ENCODE results near the gene FOXP1.

DNA sequence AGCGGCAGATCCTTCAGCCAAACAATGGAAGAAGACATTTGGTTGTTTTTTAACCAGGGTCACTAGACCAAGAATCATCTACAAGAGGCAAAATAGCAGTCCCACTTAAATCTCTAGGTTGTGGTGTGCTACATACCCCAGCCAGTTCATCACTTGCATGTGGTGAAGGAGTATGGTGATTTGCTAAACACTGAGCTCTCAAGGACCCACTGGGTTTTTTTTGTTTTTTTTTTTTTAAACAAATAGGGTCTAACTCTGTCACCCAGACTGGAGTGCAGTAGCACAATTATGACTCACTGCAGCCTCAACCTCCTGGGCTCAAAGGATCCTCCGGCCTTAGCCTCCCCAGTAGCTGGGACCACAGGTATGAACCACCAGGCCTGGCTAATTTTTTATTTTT lies 508.0 kb downstream of the FOXP1 start:
- TF ChIP-seq CTCF (IDR thresholded peaks at IDR 0.05; ENCODE audit: low read depth, low read length, poor library complexity, severe bottlenecking) (no peak), EZH2phosphoT487 (IDR thresholded peaks at IDR 0.05; ENCODE audit: borderline replicate concordance, low read length) (no peak)
